ENCODE data around the gene CHRNA10. TPM values are rescaled to one million over a fixed set of nuclear protein-coding genes. Genes with fewer than 3 reads are reported as not detected.

CHRNA10 gene, protein sequence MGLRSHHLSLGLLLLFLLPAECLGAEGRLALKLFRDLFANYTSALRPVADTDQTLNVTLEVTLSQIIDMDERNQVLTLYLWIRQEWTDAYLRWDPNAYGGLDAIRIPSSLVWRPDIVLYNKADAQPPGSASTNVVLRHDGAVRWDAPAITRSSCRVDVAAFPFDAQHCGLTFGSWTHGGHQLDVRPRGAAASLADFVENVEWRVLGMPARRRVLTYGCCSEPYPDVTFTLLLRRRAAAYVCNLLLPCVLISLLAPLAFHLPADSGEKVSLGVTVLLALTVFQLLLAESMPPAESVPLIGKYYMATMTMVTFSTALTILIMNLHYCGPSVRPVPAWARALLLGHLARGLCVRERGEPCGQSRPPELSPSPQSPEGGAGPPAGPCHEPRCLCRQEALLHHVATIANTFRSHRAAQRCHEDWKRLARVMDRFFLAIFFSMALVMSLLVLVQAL
- polyA plus RNA-seq (2013, experiment 1 of 2; ENCODE audit: insufficient read length), result 0.99 TPM
- 0.30 TPM for polyA plus RNA-seq (2013, experiment 2 of 2; ENCODE audit: insufficient read length)

DNA sequence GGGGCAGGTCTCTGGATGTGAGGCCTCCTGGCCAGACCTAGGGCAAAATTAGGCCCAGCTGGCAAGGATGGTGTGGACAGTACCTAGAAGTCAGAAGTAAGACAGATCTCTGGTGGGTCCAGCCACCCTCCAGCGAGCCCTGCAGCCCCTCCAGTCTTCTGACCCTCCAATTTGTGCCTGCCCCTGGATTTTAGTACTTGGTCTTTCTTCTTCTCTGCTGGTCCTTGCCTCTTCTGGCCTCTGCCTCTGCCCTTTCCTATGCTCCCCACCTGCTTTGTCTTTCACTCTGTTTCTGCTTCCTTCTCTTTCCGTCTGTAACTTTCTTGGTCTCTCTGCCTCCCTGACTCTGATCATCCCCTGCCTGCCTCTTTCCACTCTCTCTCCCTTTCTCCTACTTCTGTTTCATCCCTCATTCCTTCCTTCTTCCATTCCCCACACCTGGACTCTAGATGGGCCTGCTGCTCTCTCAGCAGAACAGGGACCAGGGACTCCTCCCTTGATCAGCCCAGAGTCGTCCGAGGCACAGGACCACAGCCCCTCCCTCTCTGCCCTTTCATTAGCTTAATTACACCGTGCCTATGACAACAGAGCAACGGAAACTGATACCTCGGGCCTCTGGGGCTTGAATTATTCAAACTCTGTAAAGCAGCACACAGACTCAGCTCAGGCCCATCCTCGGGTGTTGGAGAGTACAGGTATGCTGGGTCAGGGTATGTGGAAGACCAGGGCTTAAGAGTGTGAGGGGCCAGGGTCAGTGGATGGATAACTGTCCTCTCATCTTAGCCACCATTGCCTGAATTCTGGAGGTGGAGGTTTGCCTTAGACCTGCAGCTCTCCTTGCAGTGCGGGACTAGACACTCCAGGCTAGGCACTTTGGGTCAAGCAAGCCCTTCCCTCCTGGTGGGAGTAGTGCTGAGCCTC lies at the start of gene CHRNA10:
Gene CHRNA10, minus strand, starts transcription at position 51 of the 921 bp plus-strand sequence. CDS start 72 bp downstream, outside the sequence.
- no peak for DNase-seq

DNA sequence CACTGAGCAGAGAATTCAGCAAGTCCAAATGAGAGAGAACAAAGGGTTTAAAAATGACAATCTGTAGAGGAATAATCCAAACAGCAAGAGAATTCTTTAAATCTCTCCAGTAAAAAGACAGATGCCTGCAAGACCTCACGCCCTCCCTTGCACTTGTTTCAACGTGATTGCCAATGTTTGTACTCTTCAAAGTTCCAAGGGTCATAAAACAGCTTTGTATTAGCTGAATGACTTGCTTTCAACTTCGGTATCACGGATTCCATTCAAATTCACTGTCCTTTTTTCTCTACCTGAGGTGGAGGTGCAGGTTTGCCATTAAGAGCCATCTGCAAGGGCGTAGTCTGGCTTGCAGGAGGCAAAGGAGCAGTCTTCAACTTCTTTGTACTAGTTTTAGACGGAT lies 41.1 kb upstream of the CHRNA10 start:
- DNase-seq, result no peak

DNA sequence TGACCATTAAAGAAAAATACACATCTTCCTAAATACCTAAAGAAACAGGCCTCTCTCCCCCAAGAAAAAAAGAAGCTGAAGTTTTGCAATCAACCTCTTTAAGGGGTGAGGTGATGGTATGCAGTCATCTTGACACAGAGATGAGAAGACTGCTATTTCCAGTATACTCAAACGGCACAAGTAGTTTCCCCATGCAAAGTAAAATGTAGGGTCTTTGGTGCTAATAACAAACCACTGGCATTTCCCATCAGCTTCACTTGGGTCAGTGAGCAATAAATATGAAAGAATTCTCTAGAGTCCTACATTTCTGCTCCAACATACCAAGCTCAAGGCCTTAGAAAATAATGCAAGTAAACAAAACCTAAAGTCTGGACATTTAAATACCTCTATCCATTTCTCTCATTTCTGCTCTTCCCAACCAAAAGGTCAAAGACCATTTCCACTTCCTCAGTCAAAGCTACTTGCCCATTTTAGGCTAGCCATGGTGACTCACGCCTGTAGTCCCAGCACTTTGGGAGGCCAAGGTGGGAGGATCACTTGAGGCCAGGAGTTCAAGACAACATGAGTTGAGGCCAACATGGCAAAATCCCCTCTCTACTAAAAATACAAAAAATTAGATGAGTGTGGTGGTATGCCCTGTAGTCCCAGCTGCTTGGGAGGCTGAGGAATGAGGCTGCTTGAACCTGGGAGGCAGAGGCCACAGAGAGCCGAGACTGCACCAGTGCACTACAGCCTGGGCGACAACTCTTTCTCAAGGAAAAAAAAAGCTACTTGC lies 39.5 kb upstream of the CHRNA10 start:
- no peak for DNase-seq

DNA sequence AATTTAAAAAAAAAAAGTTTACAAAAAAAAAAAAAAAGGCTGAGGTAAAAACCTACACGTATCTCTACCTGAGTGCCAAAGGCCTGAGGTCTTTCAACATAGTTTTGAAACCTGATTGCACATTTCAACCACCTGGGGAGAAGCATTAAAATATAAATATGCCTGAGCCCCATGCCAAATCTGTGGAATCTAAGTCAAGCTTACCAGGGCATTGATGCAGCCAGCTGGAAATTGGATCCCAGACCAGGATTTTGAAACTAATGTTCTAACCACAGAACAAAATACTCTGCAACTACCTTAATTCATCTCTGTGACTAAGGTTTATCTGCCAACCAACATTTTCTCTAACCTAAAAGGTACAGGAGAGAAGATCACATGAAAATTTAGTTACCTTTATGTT lies 38.8 kb upstream of the CHRNA10 start:
- no peak for DNase-seq

DNA sequence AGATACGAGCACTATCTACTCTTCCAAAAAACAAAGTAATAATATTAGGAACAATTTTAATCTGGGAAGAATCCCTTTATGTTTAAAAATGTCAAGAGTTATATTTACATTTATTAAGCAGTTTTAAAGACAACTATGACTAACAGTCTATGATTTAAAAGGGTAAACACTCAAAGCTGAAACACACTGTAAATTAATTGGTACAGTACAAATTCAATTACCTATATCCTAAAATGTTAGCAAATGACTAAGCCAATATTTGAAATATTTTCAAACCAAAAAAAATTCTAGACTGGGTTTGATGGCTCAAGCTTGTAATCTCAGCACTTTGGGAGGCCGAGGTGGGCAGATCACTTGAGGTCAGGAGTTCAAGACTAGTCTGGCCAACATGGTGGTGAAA lies 36.0 kb upstream of the CHRNA10 start:
- DNase-seq, result peak; percentile 9

DNA sequence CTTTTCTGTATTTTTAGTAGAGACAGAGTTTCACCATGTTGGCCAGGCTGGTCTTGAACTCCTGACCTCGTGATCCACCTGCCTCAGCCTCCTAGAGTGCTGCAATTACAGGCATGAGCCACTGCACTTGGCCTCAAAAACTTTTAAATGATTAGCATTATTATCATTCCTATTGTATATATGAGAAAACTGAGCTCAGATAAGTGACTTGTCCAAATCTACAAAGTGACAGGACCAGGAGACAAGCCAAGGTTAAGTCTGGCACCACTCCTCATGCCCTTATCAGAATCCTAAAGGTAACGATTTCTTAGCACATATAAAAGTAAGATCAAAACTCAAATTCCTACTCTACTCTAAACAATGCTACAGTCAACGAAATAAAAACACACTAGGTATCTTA lies 32.2 kb upstream of the CHRNA10 start:
- DNase-seq, result no peak

DNA sequence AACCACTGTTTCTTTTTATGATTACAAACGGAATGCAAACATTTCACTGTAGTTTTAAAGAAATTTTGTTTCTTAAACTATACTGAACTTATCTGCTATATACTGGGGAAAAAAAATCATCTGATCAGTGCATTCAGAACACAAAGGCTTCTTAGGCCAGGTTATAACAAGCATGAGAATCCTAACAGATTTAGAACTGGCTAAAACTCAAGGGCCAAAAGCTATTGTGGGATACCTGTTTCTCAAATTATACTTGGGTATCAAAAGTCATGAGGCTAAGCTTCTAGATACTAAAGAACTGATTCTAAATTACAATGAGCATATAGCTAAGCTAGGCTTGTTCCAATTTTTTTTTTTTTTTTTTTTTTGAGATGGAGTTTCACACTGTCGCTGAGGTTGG lies 29.7 kb upstream of the CHRNA10 start:
- DNase-seq, result no peak

DNA sequence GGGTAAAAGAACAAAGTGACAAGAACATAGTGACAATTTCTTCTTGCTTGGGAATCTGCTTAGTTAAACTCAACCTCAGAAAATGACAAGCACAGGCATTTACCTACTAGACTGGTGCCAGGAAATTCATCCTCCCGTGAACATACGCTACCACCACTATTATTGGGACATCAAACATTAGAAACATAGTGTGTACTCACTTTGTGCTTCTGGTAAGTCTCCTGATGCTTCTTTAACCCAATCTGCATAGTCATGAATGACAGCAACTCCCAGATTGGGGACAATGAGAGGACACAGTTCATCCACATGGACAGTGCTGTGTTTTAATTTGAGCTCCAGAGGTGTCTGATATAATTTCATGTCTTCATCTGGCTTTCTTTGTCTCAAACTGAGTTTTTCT lies 29.2 kb upstream of the CHRNA10 start:
- no peak for DNase-seq

DNA sequence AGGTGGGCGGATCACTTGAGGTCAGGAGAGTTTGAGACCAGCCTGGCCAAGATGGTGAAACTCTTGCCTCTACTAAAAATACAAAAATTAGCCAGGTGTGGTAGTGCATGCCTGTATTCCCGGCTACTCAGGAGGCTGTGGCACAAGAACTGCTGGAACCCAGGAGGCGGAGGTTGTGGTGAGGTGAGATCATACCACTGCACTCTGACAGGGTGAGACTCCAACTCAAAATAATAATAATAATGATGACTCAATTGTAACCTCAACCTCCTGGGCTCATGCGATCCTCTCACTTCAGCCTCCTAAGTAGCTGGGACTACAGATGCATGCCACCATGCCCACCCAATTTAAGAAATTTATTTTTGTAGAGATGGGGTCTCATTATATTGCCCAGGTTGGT lies 15.6 kb upstream of the CHRNA10 start:
- peak; percentile 22 for DNase-seq

DNA sequence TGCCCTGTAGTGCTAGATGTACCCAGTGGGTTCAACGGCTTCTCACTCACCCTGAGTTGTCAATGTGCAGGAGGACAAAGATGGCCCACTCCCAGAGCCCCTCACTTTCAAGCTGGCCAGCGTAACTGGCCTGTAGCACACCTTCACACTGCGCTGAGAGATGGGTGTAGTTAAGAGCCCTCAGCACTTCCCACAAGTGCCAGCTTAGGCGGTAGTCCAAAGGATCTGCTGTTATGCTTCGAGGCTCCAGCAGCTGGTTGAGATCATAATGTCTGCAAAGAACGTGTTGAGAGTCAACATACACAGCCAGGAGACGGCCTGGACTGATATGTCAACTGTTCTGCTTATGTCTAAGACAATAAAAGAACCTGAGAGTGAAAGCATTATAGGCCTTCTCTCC lies 14.7 kb upstream of the CHRNA10 start:
- DNase-seq, result no peak

DNA sequence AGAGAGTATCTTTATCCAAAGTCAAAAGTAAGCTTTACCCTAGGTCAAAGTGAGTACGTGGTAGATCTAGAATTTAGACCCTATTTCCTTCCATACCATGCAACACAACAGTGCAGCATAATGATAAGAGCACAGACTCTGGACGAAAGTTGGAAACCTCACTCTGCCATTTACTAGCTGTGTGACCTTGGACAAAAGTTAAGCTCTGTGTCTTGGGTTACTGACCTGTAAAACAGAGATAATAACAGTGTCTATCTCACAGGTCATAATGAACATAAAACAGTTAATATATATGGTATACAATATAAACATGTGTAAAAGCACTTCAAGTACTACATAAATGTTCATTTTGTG lies 13.6 kb upstream of the CHRNA10 start:
- DNase-seq, result no peak

DNA sequence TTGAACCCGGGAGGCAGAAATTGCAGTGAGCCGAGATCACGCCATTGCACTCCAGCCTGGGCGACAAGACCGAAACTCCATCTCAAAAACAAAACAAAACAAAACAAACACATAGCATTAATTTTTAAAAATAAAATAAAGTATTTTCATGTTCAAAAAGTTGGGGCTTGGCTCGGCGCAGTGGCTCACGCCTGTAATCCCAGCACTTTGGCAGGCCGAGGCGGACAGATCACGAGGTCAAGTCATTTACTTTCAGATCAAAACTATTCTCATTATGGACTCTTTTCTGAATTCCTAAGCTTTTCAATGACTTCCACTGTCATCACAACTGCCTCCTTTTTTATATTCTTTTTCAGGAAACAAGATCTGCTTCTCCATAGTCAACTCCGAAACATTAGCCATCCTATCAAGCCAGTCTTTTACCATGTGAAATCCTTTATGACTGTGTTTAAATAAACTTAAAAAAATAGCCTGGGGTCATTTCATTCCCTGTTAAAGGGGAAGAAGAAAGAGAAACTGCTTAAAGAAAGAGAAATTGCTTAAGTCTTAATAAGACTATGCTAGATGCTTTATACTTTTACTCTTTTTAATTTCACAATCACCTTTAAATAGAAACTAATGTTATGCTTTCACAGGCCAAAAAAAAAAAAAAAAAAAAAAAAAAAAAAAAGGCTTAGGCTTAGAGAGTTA lies 13.1 kb upstream of the CHRNA10 start:
- DNase-seq, result no peak

DNA sequence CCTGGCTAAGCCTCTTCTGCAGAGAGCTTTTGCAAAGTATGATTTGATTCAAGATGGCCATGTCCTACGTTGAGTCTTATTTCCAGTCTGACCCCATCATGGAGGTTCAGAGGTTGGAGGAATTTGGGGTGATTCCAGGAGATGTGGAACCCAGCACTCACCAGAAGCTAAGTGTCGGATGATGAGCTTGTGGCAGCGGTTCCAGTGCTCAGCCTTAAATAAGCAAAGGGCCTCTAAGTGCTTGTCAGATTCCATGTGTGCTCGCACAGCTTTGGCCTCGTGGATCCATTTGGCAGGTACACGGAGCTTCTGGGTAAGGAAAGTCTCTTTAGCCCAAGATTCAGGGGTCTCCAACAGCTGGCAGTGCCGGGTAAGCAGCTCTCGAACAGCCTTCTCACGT lies 11.9 kb upstream of the CHRNA10 start:
- DNase-seq, result no peak

DNA sequence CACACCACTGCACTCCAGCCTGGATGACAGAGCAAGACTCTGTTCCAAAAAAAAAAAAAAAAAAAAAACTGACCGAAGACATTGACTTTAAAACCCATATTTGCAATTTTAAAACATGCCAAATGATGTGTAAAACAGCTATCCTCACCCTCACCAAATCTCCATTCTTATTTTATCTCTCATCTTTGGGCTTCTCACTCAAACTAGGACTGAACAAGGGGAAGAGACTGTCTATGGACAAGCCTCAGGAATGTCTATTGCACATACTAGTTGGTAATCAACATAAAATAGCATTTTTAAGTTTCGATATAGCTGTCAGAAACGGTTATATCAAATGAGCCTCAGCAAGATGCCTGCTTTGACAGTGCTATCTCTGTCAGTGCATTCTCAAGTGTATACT lies 7.9 kb upstream of the CHRNA10 start:
- no peak for DNase-seq

DNA sequence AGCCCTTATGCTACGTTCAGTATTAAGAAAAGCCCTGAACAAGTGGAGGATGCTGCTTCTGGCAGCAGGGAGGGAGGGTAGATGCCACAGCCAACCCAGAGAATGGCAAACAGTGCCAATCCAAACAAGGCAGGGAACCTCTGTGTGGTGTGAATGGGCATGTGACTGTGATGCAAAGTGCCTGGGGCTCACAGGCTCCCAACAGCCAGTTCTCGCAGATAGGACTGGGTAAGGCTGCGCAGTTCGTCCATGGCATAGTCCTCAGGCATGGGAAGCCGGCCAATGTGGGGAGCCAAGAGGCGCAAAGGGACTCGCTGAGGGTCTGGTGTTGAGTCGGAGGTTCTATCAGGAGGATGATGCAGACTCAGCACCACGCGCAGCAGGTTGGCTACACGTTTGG lies 4.8 kb upstream of the CHRNA10 start:
- DNase-seq, result no peak

DNA sequence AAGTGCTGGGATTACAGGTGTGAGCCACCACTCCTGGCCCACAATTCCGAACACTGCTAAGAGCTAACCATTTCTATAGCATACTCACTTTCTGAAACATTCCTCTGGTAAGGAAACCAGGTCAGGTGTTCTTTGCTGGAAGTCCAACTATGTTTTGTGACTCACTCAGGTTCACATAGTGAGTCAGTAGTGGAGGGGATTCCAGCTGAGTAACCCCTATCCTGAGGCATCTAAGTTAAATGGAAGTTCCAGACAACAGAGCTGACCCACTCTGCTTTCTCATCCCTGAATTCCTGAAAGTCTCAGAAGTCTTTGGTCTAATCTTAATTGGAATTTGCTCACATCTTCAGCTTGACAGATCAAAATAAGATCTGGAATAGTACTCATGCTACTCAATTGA lies 3.0 kb upstream of the CHRNA10 start:
- DNase-seq, result peak; percentile 35

DNA sequence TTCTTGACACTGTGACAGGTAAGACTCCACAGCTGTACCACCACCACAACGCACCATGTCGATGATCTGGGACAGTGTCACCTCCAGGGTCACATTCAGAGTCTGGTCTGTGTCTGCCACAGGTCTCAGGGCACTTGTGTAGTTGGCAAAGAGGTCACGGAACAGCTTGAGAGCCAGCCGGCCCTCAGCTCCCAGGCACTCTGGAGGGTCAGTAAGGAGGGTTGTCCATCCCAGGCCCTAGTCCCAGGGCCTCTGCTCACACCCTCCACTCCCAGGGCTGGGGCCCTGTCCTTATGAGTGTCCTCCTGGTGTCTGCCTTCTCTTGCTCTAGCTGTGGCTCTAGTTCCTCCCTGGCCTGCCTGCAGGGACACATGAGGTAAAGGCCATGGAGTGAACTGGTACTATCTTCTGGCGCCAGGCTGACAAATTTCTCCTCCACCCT lies 1.4 kb downstream of the CHRNA10 start:
- DNase-seq, result no peak

DNA sequence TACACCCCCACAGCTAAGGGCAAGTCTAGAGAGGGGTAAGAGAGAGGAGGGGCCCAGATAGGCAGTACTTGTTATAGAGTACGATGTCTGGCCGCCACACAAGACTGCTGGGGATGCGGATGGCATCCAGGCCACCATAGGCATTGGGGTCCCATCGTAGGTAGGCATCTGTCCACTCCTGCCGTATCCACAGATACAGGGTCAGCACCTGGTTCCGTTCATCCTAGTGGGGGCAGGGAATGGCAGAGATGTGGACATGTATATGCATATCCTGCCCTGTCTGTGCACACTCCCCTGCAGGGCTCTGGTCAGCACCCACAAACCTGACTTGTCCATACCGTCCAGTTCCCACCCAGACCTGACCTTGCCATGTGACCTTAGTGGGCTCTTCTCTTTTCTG lies 2.1 kb downstream of the CHRNA10 start:
- no peak for DNase-seq

DNA sequence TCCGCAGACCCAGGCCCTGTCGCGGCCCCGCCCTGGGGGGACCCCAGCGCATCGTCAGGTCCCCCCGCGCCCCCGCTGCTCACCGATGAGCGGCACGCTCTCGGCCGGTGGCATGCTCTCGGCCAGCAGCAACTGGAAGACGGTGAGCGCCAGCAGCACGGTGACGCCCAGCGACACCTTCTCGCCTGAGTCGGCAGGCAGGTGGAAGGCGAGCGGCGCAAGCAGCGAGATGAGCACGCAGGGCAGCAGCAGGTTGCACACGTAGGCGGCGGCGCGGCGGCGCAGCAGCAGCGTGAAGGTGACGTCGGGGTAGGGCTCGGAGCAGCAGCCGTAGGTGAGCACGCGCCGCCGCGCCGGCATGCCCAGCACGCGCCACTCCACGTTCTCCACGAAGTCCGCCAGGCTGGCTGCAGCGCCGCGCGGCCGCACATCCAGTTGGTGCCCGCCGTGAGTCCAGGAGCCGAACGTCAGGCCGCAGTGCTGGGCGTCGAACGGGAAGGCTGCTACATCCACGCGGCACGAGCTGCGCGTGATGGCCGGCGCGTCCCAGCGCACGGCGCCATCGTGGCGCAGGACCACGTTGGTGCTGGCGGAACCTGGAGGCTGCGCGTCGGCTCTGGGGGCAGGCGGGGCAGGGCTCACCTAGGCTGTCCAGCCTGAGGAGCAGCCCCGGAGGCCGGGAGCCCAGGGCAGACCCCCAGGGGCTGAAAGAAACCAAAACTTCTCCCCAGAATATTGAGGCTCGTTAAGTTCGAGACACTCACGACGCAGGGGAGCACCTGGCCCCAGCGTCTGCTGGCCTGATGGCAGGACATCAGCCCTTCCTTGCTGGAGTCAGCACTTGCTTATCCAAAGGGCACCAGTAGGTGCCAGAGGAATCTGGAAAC lies 3.8 kb downstream of the CHRNA10 start:
- no peak for DNase-seq

DNA sequence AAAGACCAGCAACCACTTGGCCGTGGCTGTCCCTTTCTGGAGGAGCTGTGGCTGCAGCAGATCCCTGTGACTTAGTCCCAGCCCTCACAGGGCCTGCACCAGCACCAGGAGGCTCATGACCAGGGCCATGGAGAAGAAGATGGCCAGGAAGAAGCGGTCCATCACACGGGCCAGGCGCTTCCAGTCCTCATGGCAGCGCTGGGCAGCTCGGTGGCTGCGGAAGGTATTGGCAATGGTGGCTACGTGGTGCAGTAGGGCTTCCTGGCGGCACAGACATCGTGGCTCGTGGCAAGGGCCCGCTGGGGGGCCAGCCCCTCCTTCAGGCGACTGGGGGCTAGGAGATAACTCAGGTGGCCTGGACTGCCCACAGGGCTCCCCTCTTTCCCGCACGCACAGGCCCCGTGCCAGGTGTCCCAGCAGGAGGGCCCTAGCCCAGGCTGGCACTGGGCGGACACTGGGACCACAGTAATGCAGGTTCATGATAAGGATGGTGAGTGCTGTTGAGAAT lies 5.1 kb downstream of the CHRNA10 start:
- no peak for DNase-seq
